Neuronal stem cell (in vitro differentiated cells): ENCODE data around the gene TPO.

Experiments
- DNase-seq: peaks from one replicate; pipeline ENCODE4 v3.0.0-alpha.2; 2013; ENCODE audit warnings: low spot score
- H2AFZ ChIP-seq: one replicate; pipeline ENCODE4 v1.6.1; 2013; ENCODE audit warnings: mild to moderate bottlenecking, low read length, inconsistent platforms
- H2AK5ac ChIP-seq: 2 replicates; pipeline ENCODE4 v1.6.1; 2013; ENCODE audit warnings: low read depth, mild to moderate bottlenecking, inconsistent platforms, low read length, moderate library complexity, mixed read lengths
- H2BK120ac ChIP-seq: 2 replicates; pipeline ENCODE4 v1.6.1; 2013; ENCODE audit warnings: low read depth, mild to moderate bottlenecking, inconsistent platforms, low read length, moderate library complexity, mixed read lengths
- H2BK12ac ChIP-seq: one replicate; pipeline ENCODE4 v1.6.1; 2013; ENCODE audit warnings: low read length, inconsistent platforms
- H2BK15ac ChIP-seq: 2 replicates; pipeline ENCODE4 v1.6.1; 2013; ENCODE audit warnings: mild to moderate bottlenecking, low read length, inconsistent platforms, mixed read lengths
- H2BK5ac ChIP-seq: one replicate; pipeline ENCODE4 v1.6.1; 2013; ENCODE audit warnings: inconsistent platforms, mild to moderate bottlenecking, low read length, moderate library complexity
- H3K14ac ChIP-seq: one replicate; pipeline ENCODE4 v1.6.1; 2013; ENCODE audit warnings: low read length, inconsistent platforms
- H3K18ac ChIP-seq: 2 replicates; pipeline ENCODE4 v1.6.1; 2013; ENCODE audit warnings: low read length, inconsistent platforms
- H3K23ac ChIP-seq: 2 replicates; pipeline ENCODE4 v1.6.1; 2013; ENCODE audit warnings: low read depth, mild to moderate bottlenecking, mixed read lengths, low read length, inconsistent platforms; ENCODE audit not compliant: poor library complexity
- H3K27ac ChIP-seq: replicated peaks from 3 replicates; pipeline ENCODE4 v1.5.1; 2013; ENCODE audit warnings: low read length, inconsistent platforms
- H3K27me3 ChIP-seq, 3 experiments: 2 replicates each; pipeline ENCODE4 v1.6.1; 2013; ENCODE audit warnings: low read length in 3 of 3, mild to moderate bottlenecking in 2 of 3, inconsistent platforms in 1 of 3, low read depth in 1 of 3, mixed read lengths in 1 of 3, moderate library complexity in 1 of 3; ENCODE audit not compliant: control insufficient read depth in 3 of 3, insufficient read depth in 3 of 3
- H3K36me3 ChIP-seq, 2 donors: replicated peaks in 1 of 2; 2 replicates each; pipeline ENCODE4 v1.6.1; 2013; ENCODE audit warnings: low read length in 2 of 2; ENCODE audit not compliant: control insufficient read depth in 2 of 2, insufficient read depth in 2 of 2
- H3K4ac ChIP-seq: 2 replicates; pipeline ENCODE4 v1.6.1; 2013; ENCODE audit warnings: inconsistent platforms, mild to moderate bottlenecking, low read length, moderate library complexity
- H3K4me1 ChIP-seq, 2 donors: 1 replicate in 1 of 2; 2 replicates in 1 of 2; pipeline ENCODE4 v1.6.1; 2013; ENCODE audit warnings: low read length in 2 of 2, low read depth in 1 of 2; ENCODE audit not compliant: control insufficient read depth in 2 of 2, insufficient read depth in 1 of 2
- H3K4me2 ChIP-seq: one replicate; pipeline ENCODE4 v1.6.1; 2013; ENCODE audit warnings: mild to moderate bottlenecking, low read length, inconsistent platforms; ENCODE audit not compliant: insufficient read depth, poor library complexity, severe bottlenecking
- H3K4me3 ChIP-seq, 2 donors: 2 replicates each; pipeline ENCODE4 v1.5.1; 2013; ENCODE audit warnings: low read length in 2 of 2, mild to moderate bottlenecking in 2 of 2, inconsistent platforms in 1 of 2, moderate library complexity in 1 of 2
- H3K79me1 ChIP-seq: one replicate; pipeline ENCODE4 v1.6.1; 2013; ENCODE audit warnings: low read depth, mild to moderate bottlenecking, inconsistent platforms, low read length, moderate library complexity
- H3K9ac ChIP-seq: one replicate; pipeline ENCODE4 v1.6.1; 2013; ENCODE audit warnings: mild to moderate bottlenecking, low read depth, low read length, inconsistent platforms; ENCODE audit not compliant: poor library complexity
- H3K9me3 ChIP-seq, 2 donors: replicated peaks in 1 of 2; 2 replicates each; pipeline versions ENCODE3 to v1.6.1; 2013; ENCODE audit warnings: low read length in 2 of 2, mild to moderate bottlenecking in 2 of 2, inconsistent platforms in 1 of 2, low read depth in 1 of 2, mixed read lengths in 1 of 2, moderate library complexity in 1 of 2; ENCODE audit not compliant: control insufficient read depth in 2 of 2, insufficient read depth in 1 of 2
- H4K8ac ChIP-seq: one replicate; pipeline ENCODE4 v1.6.1; 2013; ENCODE audit warnings: low read depth, mild to moderate bottlenecking, inconsistent platforms, low read length, moderate library complexity
- H4K91ac ChIP-seq: one replicate; pipeline ENCODE4 v1.6.1; 2013; ENCODE audit warnings: low read length, low read depth, mild to moderate bottlenecking, inconsistent platforms; ENCODE audit not compliant: poor library complexity
- WGBS, 2 donors: extraction: QIAGEN DNeasy Blood & Tissue Kit; methylation state at CpG; one replicate each; pipeline ENCODE4 v1.1.7; 2013; ENCODE audit warnings: missing lambda C conversion rate in 2 of 2, mixed read lengths in 1 of 2; ENCODE audit not compliant: insufficient read length in 2 of 2, insufficient replicate concordance in 1 of 2; ENCODE audit errors: extremely low coverage in 2 of 2; 5-methylcytosine and 5-hydroxymethylcytosine counted together

The TPO gene

GRCh38 chr2:1431886-1432400, 18.7 kb downstream of the TPO start:
- DNase-seq: no peak
- peaks cover 0 to 2% of the 10 kb centered on the region in 2 donors for H3K4me1 ChIP-seq

GRCh38 chr2:1432726-1433125, 19.5 kb downstream of the TPO start:
- Histone ChIP-seq H2BK12ac (no peak overlapping the region), H3K4ac (no peak overlapping the region)

More at GRCh38 chr2:1431886-1432400, 18.7 kb downstream of the TPO start:
- Histone ChIP-seq H4K91ac (no peak overlapping the region), H3K4me2 (no peak overlapping the region), H3K23ac (no peak overlapping the region), H2BK12ac (no peak overlapping the region), H2AK5ac (no peak overlapping the region), H3K36me3 (no peaks in the 10 kb centered on the region), H2AFZ (no peak overlapping the region), H3K9me3 (no peaks in the 10 kb centered on the region), H3K18ac (no peak overlapping the region), H3K4me3 (no peak overlapping the region), H3K27me3 (no peaks in the 10 kb centered on the region), H2BK5ac (no peak overlapping the region), H3K79me1 (no peaks in the 10 kb centered on the region), H2BK120ac (no peak overlapping the region), H3K27ac (no peak overlapping the region), H3K9ac (no peak overlapping the region), H4K8ac (no peak overlapping the region), H3K14ac (no peak overlapping the region), H2BK15ac (no peak overlapping the region), H3K4ac (no peak overlapping the region)
- WGBS, 2 donors: no CpG with 5 or more reads among the region's 6 CpGs

DNA sequence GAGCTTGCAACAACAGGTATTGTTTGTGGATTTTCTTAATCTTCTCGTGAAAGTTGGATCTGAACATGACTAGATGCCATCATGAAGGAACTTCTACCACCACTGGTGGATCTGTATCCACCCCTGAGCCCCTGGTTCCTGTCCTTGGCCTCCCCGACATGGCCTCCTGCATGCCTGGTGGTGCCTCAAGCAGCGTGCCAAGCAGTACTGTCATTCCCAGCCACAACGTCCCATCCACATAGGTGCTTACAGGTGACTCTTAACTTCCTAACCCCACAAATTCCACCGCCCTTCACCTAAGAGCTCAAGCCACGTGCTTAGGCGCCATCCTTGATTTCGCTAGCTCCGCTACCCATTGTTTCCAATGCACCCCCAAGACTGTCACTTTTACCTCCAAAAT, 23.1 kb downstream of the TPO start:
- H2BK15ac ChIP-seq: no peak overlapping the region
- H3K4me1 ChIP-seq: peaks cover 0 to 4% of the 10 kb centered on the region in 2 donors
- no peak overlapping the region for H2AFZ ChIP-seq
- H4K8ac ChIP-seq: no peak overlapping the region
- H3K14ac ChIP-seq: no peak overlapping the region
- no peak overlapping the region for H3K18ac ChIP-seq
- peak overlapping the region in 1 of 2 donors; percentile 59 for H3K4me3 ChIP-seq
- H3K4me2 ChIP-seq: no peak overlapping the region
- H3K9ac ChIP-seq: no peak overlapping the region
- H3K4ac ChIP-seq: no peak overlapping the region
- no peaks in the 10 kb centered on the region for H3K36me3 ChIP-seq
- H2AK5ac ChIP-seq: no peak overlapping the region
- no peak overlapping the region for H3K27ac ChIP-seq
- WGBS, 2 donors: no CpG with 5 or more reads among the region's 9 CpGs
- no peak overlapping the region for H3K23ac ChIP-seq
- H3K27me3 ChIP-seq: no peaks in the 10 kb centered on the region
- H2BK12ac ChIP-seq: no peak overlapping the region
- H2BK120ac ChIP-seq: no peak overlapping the region
- no peaks in the 10 kb centered on the region for H3K9me3 ChIP-seq
- no peak overlapping the region for H2BK5ac ChIP-seq
- no peak overlapping the region for H4K91ac ChIP-seq
- DNase-seq: no peak
- no peaks in the 10 kb centered on the region for H3K79me1 ChIP-seq

More at GRCh38 chr2:1432726-1433125, 19.5 kb downstream of the TPO start:
- no peak overlapping the region for H2AK5ac ChIP-seq
- H3K36me3 ChIP-seq: no peaks in the 10 kb centered on the region
- H3K27me3 ChIP-seq: no peaks in the 10 kb centered on the region
- no peak overlapping the region for H2BK15ac ChIP-seq
- no peak overlapping the region for H3K4me2 ChIP-seq
- H2BK120ac ChIP-seq: no peak overlapping the region
- H3K4me1 ChIP-seq: peaks cover 0 to 4% of the 10 kb centered on the region in 2 donors
- H3K27ac ChIP-seq: no peak overlapping the region
- no peak overlapping the region for H3K14ac ChIP-seq
- H3K9ac ChIP-seq: no peak overlapping the region
- no peak overlapping the region for H3K4me3 ChIP-seq
- no peak overlapping the region for H2AFZ ChIP-seq
- no peak overlapping the region for H4K91ac ChIP-seq
- no CpG with 5 or more reads among the region's 2 CpGs for WGBS, 2 donors
- H4K8ac ChIP-seq: no peak overlapping the region
- H3K79me1 ChIP-seq: no peaks in the 10 kb centered on the region
- no peak overlapping the region for H3K23ac ChIP-seq
- no peak overlapping the region for H3K18ac ChIP-seq
- DNase-seq: no peak
- H2BK5ac ChIP-seq: no peak overlapping the region
- H3K9me3 ChIP-seq: no peaks in the 10 kb centered on the region

DNA sequence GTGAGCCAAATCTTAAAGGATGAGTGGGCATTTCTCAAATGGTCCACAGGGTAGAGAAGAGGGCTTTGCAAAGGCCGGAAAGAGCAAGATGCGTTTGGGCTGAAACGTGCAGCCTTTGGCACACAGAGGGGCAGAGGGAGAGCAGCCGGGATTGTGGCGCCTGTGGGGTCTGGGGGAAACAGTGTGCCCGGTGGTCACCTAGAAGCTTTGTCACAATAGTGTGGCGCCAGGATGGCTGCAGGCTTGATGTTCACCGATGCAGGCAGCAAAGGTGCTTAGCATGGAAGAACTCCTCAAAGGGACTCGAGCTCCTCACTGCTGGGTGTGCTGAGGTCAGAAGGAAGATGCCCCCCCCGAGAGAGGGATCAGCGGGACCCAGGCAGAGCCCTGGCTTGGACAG, 23.8 kb downstream of the TPO start:
- Histone ChIP-seq H3K4me1 (peaks cover 0 to 4% of the 10 kb centered on the region in 2 donors), H4K8ac (no peak overlapping the region), H3K18ac (peak overlapping the region; percentile 27), H2AK5ac (no peak overlapping the region), H3K14ac (peak overlapping the region; percentile 17), H4K91ac (no peak overlapping the region), H2AFZ (no peak overlapping the region), H3K4me2 (no peak overlapping the region), H3K36me3 (no peaks in the 10 kb centered on the region), H3K27me3 (no peaks in the 10 kb centered on the region), H3K27ac (no peak overlapping the region), H3K9me3 (no peaks in the 10 kb centered on the region), H3K9ac (peak overlapping the region; percentile 52), H2BK5ac (no peak overlapping the region), H3K23ac (no peak overlapping the region), H2BK12ac (no peak overlapping the region), H2BK120ac (no peak overlapping the region), H3K4ac (no peak overlapping the region), H3K4me3 (no peak overlapping the region), H3K79me1 (no peaks in the 10 kb centered on the region), H2BK15ac (peak overlapping the region; percentile 26)
- WGBS, 2 donors: no CpG with 5 or more reads among the region's 11 CpGs
- DNase-seq: no peak
